Panc1 (cell line): Measurements from ENCODE around the gene CLCN7. TPM values are rescaled to one million over a fixed set of nuclear protein-coding genes. Genes with fewer than 3 reads are reported as not detected.
A peak's percentile ranks its signal among the peaks of the same experiment; 100 is the strongest.

ENCODE experiments used
- ATAC-seq: fragments of 200-7000 bp; cut with Tn5 transposase; 2 replicates; pipeline ENCODE4 v1.9.1; 2020; ENCODE audit warnings: mild to moderate bottlenecking, moderate library complexity
- Bru-seq: library from RNA; stranded (reverse); fragments of 400-500 nt; gene quantifications from one replicate; lab custom pipeline; 2021; lab: Mats Ljungman, UMichigan
- BruChase-seq, 2 experiments: library from RNA; stranded (reverse); fragments of 400-500 nt; gene quantifications; one replicate each; lab custom pipeline; 2021; lab: Mats Ljungman, UMichigan
- BruUV-seq: library from RNA; stranded (reverse); fragments of 400-500 nt; replicated peaks from 2 replicates; lab custom pipeline; 2021; lab: Mats Ljungman, UMichigan
- CTCF ChIA-PET: fragments of 300-600 bp; sonication (Branson Sonifier 250); formaldehyde crosslinking; loops from one replicate; lab custom pipeline; 2022; ENCODE audit warnings: antibody characterized with exemption; lab: Charles Lee
- POLR2A ChIA-PET: fragments of 300-600 bp; sonication (Branson Sonifier 250); formaldehyde crosslinking; loops from one replicate; lab custom pipeline; 2022; ENCODE audit warnings: antibody characterized with exemption; lab: Charles Lee
- DNase-seq: peaks from one replicate; pipeline ENCODE4 v3.0.0-alpha.2; 2010; ENCODE audit warnings: low read depth, low spot score
- H3K27ac ChIP-seq: 2 replicates; pipeline ENCODE4 v1.5.1; 2011; ENCODE audit warnings: mild to moderate bottlenecking, low read length, inconsistent platforms
- H3K27me3 ChIP-seq: fragments of 200-500 bp; sonication (Bioruptor generic); 2 replicates; pipeline ENCODE4 v1.6.0; 2014; ENCODE audit warnings: low read length, inconsistent platforms; ENCODE audit not compliant: control insufficient read depth, insufficient read depth
- H3K36me3 ChIP-seq: fragments of 200-500 bp; sonication (Bioruptor generic); 2 replicates; pipeline ENCODE4 v1.5.1; 2014; ENCODE audit warnings: inconsistent platforms, mild to moderate bottlenecking, low read length, moderate library complexity; ENCODE audit not compliant: control insufficient read depth, insufficient read depth
- H3K4me1 ChIP-seq: 2 replicates; pipeline ENCODE4 v1.5.1; 2011; ENCODE audit warnings: inconsistent platforms, mild to moderate bottlenecking, low read length, moderate library complexity; ENCODE audit not compliant: control insufficient read depth, insufficient read depth
- H3K4me3 ChIP-seq, 2 experiments: 2 replicates each; pipeline ENCODE4 v1.5.1; 2011 to 2012; ENCODE audit warnings: low read depth in 2 of 2, low read length in 2 of 2, mild to moderate bottlenecking in 2 of 2, inconsistent platforms in 1 of 2, moderate library complexity in 1 of 2
- H3K9me3 ChIP-seq: fragments of 200-500 bp; sonication (Bioruptor generic); 2 replicates; pipeline ENCODE4 v1.5.1; 2014; ENCODE audit warnings: low read depth, mild to moderate bottlenecking, inconsistent platforms, low read length, moderate library complexity; ENCODE audit not compliant: control insufficient read depth, insufficient read depth
- POLR2AphosphoS5 ChIP-seq: IDR thresholded peaks from 2 replicates; pipeline ENCODE4 v1.6.1; 2012; ENCODE audit warnings: mild to moderate bottlenecking, low read depth, low read length, moderate library complexity
- REST ChIP-seq, 2 experiments: IDR thresholded peaks; 2 replicates each; pipeline ENCODE4 v1.6.1; 2011 to 2012; ENCODE audit warnings: low read depth in 2 of 2, control low read depth in 1 of 2, low read length in 1 of 2, mild to moderate bottlenecking in 1 of 2, moderate library complexity in 1 of 2; ENCODE audit not compliant: insufficient read depth in 1 of 2
- SIN3A ChIP-seq: IDR thresholded peaks from 2 replicates; pipeline ENCODE4 v1.6.1; 2012; ENCODE audit warnings: low read depth, mild to moderate bottlenecking, low read length, moderate library complexity, borderline replicate concordance; ENCODE audit not compliant: insufficient read depth
- TCF7L2 ChIP-seq: IDR thresholded peaks from 2 replicates; pipeline ENCODE4 v1.6.1; 2011; ENCODE audit warnings: mild to moderate bottlenecking, low read depth, low read length, inconsistent platforms
- in situ Hi-C: cut with HindIII; loops from 2 replicates; pipeline ENCODE4 v1.10.0; 2016; ENCODE audit warnings: low sequenced_read_pairs, low pct_unique_long_range_greater_than_20kb
- intact Hi-C: fragments of 100-400 bp; cut with micrococcal nuclease; formaldehyde crosslinking; loops from one replicate; pipeline ENCODE4 v1.10.0; 2022; ENCODE audit not compliant: unreplicated experiment
- long read RNA-seq: library from polyadenylated mRNA; unstranded; transcript quantifications from one replicate; pipeline ENCODE4 v2.0.0, GENCODE V29; 2021; ENCODE audit not compliant: unreplicated experiment
- polyA plus RNA-seq: library from polyadenylated mRNA; unstranded; fragments of >200 nt; gene quantifications from one replicate; pipeline ENCODE4 v1.2.1, GENCODE V29; 2012; ENCODE audit warnings: missing spikeins; ENCODE audit not compliant: insufficient read length
- total RNA-seq: library from RNA; stranded (reverse); gene quantifications from one replicate; pipeline ENCODE4 v1.2.1, GENCODE V29; 2021; ENCODE audit not compliant: unreplicated experiment
- TF ChIP-seq, protein P1 (sequence below): fragments of 450-650 bp; IDR thresholded peaks from 2 replicates; pipeline ENCODE4 v1.5.1; 2017; ENCODE audit warnings: mild to moderate bottlenecking

CLCN7 gene
- 179 TPM for total RNA-seq
- polyA plus RNA-seq = 190 TPM
- Bru-seq, nascent RNA = percentile 61 among the genes with signal in this experiment
- BruChase-seq, experiment 1, labeled RNA remaining after a 2-hour chase = percentile 70 among the genes with signal in this experiment
- percentile 82 among the genes with signal in this experiment for BruChase-seq, experiment 2, labeled RNA remaining after a 6-hour chase
- long read RNA-seq, full-length matches to known transcripts = 46 of 259 reads
- long read RNA-seq, partial matches to known transcripts = 108 of 259 reads
- long read RNA-seq, other reads (novel, unspliced or antisense) = 105 of 259 reads

- ChIA-PET POLR2A (no interaction called here), CTCF (no interaction called here)
- no TSS peak for BruUV-seq
- Histone ChIP-seq H3K9me3 (no peaks in the 10 kb centered on the region), H3K27ac (peak within 1 kb of the TSS; percentile 89), H3K4me3 (peak within 1 kb of the TSS; percentile 71 to 77), H3K27me3 (no peaks in the 10 kb centered on the region), H3K4me1 (peaks cover 27% of the 10 kb centered on the region), H3K36me3 (no peaks in the 10 kb centered on the region; the same call in 1 of the 2 replicates)
- DNase-seq (peak; percentile 13), ATAC-seq (peak; percentile 92)
- in situ Hi-C loops = no loop called here
- TF ChIP-seq TCF7L2 (0 out of 2 replicates have a peak, but pooled peaks have one; percentile 29), REST (IDR thresholded peaks at IDR 0.05; ENCODE audit: insufficient read depth in 1 of 2, low read depth in 2 of 2, low read length in 1 of 2) (0 out of 4 replicates have a peak, but pooled peaks of 1 of the 2 experiments have one; percentile 23), SIN3A (peak; percentile 98; the same call in 1 of the 2 replicates), POLR2AphosphoS5 (peak; percentile 60)
- TF ChIP-seq, protein P1, sequence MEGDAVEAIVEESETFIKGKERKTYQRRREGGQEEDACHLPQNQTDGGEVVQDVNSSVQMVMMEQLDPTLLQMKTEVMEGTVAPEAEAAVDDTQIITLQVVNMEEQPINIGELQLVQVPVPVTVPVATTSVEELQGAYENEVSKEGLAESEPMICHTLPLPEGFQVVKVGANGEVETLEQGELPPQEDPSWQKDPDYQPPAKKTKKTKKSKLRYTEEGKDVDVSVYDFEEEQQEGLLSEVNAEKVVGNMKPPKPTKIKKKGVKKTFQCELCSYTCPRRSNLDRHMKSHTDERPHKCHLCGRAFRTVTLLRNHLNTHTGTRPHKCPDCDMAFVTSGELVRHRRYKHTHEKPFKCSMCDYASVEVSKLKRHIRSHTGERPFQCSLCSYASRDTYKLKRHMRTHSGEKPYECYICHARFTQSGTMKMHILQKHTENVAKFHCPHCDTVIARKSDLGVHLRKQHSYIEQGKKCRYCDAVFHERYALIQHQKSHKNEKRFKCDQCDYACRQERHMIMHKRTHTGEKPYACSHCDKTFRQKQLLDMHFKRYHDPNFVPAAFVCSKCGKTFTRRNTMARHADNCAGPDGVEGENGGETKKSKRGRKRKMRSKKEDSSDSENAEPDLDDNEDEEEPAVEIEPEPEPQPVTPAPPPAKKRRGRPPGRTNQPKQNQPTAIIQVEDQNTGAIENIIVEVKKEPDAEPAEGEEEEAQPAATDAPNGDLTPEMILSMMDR = no peak
- intact Hi-C loops = no loop called here
Measured at GRCh38 chr16:1474796-1475551, at the start of gene CLCN7. Gene CLCN7, minus strand, starts transcription at chr16:1475028. Its CDS starts 54 bp downstream, at chr16:1474974.

- DNase-seq (no peak), ATAC-seq (no peak)
- H3K27ac ChIP-seq = no peak overlapping the region
- ChIA-PET CTCF (no interaction called here), POLR2A (no interaction called here)
- TF ChIP-seq, protein P1 = no peak
- TF ChIP-seq REST (IDR thresholded peaks at IDR 0.05; ENCODE audit: insufficient read depth in 1 of 2, low read depth in 2 of 2, low read length in 1 of 2) = no peak
- BruUV-seq = no TSS peak
- no peaks in the 10 kb centered on the region for H3K9me3 ChIP-seq
- H3K27me3 ChIP-seq = no peaks in the 10 kb centered on the region
- no peaks in the 10 kb centered on the region for H3K4me1 ChIP-seq
- intact Hi-C loops (no loop called here), in situ Hi-C loops (no loop called here)
- no peak overlapping the region for H3K4me3 ChIP-seq
- no peaks in the 10 kb centered on the region for H3K36me3 ChIP-seq
Measured at GRCh38 chr16:1524366-1524765, 49.5 kb upstream of the CLCN7 start.
